Smooth muscle cell (in vitro differentiated cells): ENCODE results near the gene ENTPD2. TPM values are rescaled to one million over a fixed set of nuclear protein-coding genes. Genes with fewer than 3 reads are reported as not detected.
A peak's percentile ranks its signal among the peaks of the same experiment; 100 is the strongest.
"Not testable (repeated sequence)": the region's sequence is repeated elsewhere in the genome, so short reads cannot be mapped to it uniquely, and the experiment has no call there.

Source experiments
- DNase-seq: peaks from one replicate; lab custom pipeline; 2025; ENCODE audit not compliant: unreplicated experiment; lab: John Stamatoyannopoulos, UW
- H2AFZ ChIP-seq: fragments of 200-600 bp; sonication (generic); 2 replicates; pipeline ENCODE4 v1.6.0; 2016; ENCODE audit warnings: antibody characterized with exemption, low read depth, mild to moderate bottlenecking
- H3F3A ChIP-seq: fragments of 200-600 bp; sonication (generic); 2 replicates; pipeline ENCODE4 v1.6.0; 2017; ENCODE audit warnings: antibody characterized with exemption, low read depth
- H3K27ac ChIP-seq: fragments of 200-600 bp; sonication (generic); 2 replicates; pipeline ENCODE4 v1.5.1; 2016; ENCODE audit warnings: low read depth, mild to moderate bottlenecking
- H3K27me3 ChIP-seq: fragments of 200-600 bp; sonication (generic); 2 replicates; pipeline ENCODE4 v1.6.1; 2016; ENCODE audit warnings: low read depth, mild to moderate bottlenecking
- H3K36me3 ChIP-seq: fragments of 200-600 bp; sonication (generic); 2 replicates; pipeline ENCODE4 v1.5.1; 2016; ENCODE audit warnings: low read depth
- H3K4me1 ChIP-seq: fragments of 200-600 bp; sonication (generic); 2 replicates; pipeline ENCODE4 v1.5.1; 2016; ENCODE audit warnings: low read depth
- H3K4me2 ChIP-seq: fragments of 200-600 bp; sonication (generic); 2 replicates; pipeline ENCODE4 v1.6.0; 2016; ENCODE audit warnings: mild to moderate bottlenecking
- H3K4me3 ChIP-seq: fragments of 200-600 bp; sonication (generic); 2 replicates; pipeline ENCODE4 v1.5.1; 2016; ENCODE audit warnings: mild to moderate bottlenecking
- H3K79me2 ChIP-seq: fragments of 200-600 bp; sonication (generic); 2 replicates; pipeline ENCODE4 v1.6.0; 2016; ENCODE audit warnings: low read depth, mild to moderate bottlenecking
- H3K9ac ChIP-seq: fragments of 200-600 bp; sonication (generic); 2 replicates; pipeline ENCODE4 v1.6.0; 2016; ENCODE audit warnings: low read depth
- H3K9me3 ChIP-seq: fragments of 200-600 bp; sonication (generic); replicated peaks from 2 replicates; pipeline ENCODE4 v1.5.1; 2016; ENCODE audit warnings: low read depth
- H4K20me1 ChIP-seq: fragments of 200-600 bp; sonication (generic); 2 replicates; pipeline ENCODE4 v1.6.0; 2016; ENCODE audit warnings: low read depth
- WGBS: methylation state at CpG from one replicate; pipeline ENCODE4 v1.1.7; 2016; ENCODE audit warnings: low lambda C conversion rate; 5-methylcytosine and 5-hydroxymethylcytosine counted together
- polyA plus RNA-seq: library from polyadenylated mRNA; unstranded; fragments of >200 nt; fragmentation: Nextera tagmentation; extraction: Ambion mirVana; gene quantifications from 2 replicates; pipeline ENCODE4 v1.2.1, GENCODE V29; 2016
- total RNA-seq: library from RNA; depleted of rRNA; stranded (reverse); fragments of >200 nt; gene quantifications from 2 replicates; pipeline ENCODE4 v1.2.3, GENCODE V29; 2014
- TF ChIP-seq, protein P1 (sequence below): fragments of 200-600 bp; sonication (generic); IDR thresholded peaks from 2 replicates; pipeline ENCODE4 v1.5.1; 2017; ENCODE audit warnings: borderline replicate concordance, mild to moderate bottlenecking, antibody characterized with exemption; ENCODE audit not compliant: insufficient read depth, poor library complexity, severe bottlenecking

The ENTPD2 gene
- total and polyA plus RNA-seq, 2 experiments from 2014 or later: 0.30 TPM; not detected in 1

DNA sequence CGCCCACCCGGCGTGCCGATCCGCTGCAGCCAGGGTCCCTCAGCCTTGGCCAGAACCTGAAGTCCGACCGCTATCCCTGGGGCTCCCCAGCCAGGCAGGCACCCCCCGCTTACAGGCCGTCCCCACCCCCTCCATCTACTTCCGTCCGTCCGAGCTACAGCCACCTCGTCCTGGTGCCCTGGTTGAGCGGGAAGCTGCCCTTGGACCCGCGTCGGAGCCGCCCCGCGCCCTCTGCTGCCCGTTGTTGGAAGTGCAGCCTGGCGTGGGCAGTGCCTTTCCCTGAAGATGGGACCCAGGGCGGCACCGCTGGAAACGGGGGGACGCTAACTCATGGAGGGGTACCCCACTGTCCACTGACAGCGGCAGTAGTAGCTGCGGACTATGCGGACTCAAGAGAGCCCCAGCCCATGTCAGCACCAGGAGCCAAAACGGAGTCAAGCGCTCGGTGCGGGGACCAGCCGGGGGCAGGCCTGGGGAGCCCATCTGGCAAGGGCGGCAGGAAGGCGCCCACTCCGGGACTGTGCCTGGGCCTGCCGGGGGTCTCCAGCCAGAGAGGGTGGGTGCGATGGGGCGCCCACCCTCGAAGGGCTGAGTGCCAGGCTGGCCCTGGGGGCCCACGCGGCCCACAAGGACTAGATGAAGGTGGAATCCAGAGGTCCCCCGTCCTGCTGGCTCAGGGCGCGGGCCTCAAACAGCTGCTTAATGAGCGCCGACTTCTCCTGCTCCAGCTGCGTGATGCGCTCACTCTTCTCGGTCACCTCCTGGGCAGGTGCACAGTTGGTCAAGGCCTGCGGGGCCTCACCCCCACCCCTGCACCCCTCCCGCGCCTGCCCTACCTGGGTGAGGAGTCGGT lies 10.4 kb upstream of the ENTPD2 start:
- TF ChIP-seq, protein P1, sequence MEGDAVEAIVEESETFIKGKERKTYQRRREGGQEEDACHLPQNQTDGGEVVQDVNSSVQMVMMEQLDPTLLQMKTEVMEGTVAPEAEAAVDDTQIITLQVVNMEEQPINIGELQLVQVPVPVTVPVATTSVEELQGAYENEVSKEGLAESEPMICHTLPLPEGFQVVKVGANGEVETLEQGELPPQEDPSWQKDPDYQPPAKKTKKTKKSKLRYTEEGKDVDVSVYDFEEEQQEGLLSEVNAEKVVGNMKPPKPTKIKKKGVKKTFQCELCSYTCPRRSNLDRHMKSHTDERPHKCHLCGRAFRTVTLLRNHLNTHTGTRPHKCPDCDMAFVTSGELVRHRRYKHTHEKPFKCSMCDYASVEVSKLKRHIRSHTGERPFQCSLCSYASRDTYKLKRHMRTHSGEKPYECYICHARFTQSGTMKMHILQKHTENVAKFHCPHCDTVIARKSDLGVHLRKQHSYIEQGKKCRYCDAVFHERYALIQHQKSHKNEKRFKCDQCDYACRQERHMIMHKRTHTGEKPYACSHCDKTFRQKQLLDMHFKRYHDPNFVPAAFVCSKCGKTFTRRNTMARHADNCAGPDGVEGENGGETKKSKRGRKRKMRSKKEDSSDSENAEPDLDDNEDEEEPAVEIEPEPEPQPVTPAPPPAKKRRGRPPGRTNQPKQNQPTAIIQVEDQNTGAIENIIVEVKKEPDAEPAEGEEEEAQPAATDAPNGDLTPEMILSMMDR: peak; percentile 99

DNA sequence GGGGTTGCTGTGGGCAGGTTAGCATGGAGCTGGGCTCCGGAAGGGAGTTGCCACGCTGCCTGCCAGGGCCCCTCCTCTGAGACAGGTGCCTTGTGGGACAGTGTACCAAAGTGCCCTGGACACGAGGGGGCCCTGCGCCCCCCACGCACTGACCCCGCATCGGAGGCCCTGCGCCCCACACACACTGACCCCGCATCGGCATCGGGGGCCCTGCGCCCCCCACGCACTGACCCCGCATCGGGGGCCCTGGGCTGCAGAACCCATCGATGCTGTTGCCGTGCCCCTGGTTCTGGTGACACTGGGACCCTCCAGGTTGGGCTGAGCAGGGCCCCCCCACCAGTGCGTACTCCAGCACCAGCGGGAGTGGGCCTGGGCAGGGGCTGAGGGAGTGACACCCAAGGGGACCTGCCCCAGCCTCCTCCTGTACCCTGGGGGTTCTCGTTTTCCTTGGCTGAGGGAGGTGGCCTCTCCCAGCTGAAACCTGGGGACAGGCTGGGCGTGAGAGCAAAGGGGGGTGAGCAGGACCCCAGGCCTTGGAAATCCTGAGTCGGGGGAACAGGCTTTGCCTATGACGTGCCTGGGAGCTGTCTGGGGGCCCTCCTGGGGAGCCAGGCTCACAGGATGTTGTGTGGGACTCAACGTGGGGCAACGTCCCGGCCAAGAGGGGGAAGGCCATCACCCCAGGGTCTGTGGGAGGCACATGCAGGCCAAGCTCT lies 9.6 kb upstream of the ENTPD2 start:
- Histone ChIP-seq H3K4me2 (no peak overlapping the region), H3K27ac (no peak overlapping the region)
- WGBS: 92% methylated on average over 19 of the region's 26 CpGs

More for the DNA sequence above, 10.4 kb upstream of the ENTPD2 start:
- no peaks in the 10 kb centered on the region for H3K4me1 ChIP-seq
- no peak overlapping the region for H2AFZ ChIP-seq
- H4K20me1 ChIP-seq: no peaks in the 10 kb centered on the region
- peaks cover 2% of the 10 kb centered on the region for H3K27me3 ChIP-seq
- H3K79me2 ChIP-seq: no peaks in the 10 kb centered on the region
- DNase-seq: peak; percentile 23
- no peak overlapping the region for H3K9ac ChIP-seq
- no peaks in the 10 kb centered on the region for H3K36me3 ChIP-seq
- no peak overlapping the region for H3K4me2 ChIP-seq
- H3K9me3 ChIP-seq: no peaks in the 10 kb centered on the region
- H3K4me3 ChIP-seq: no peak overlapping the region
- no peak overlapping the region for H3K27ac ChIP-seq
- H3F3A ChIP-seq: no peaks in the 10 kb centered on the region
- 51% methylated on average over 45 of the region's 55 CpGs for WGBS

DNA sequence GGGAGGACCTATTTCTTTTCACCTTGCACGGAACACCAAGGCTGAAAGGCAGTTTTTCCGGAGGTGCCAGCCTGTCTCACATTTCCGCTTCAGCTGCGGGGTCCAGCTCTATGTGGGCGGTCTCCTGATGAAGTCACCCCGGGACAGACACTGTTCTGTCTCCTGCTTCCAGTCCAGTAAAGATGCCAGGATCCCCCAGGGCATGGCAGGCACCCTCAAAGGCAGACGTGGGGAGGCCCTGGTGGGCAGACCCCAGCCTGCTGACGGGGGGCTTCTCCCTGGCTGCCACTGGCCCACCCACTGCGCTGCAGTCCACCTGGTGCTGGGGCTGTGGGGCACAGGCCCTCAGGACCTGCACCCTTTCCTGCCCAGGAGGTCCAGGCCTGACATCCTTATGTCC lies 8.9 kb upstream of the ENTPD2 start:
- H2AFZ ChIP-seq, H3K4me1 ChIP-seq, H3K9me3 ChIP-seq, DNase-seq, H3K36me3 ChIP-seq, H3K27ac ChIP-seq, H3K4me2 ChIP-seq, H3K79me2 ChIP-seq, H4K20me1 ChIP-seq, H3K27me3 ChIP-seq, H3K9ac ChIP-seq, H3F3A ChIP-seq, H3K4me3 ChIP-seq: not testable (repeated sequence)
- WGBS: 91% methylated on average over 9 of the region's 9 CpGs

More for the DNA sequence above, 9.6 kb upstream of the ENTPD2 start:
- no peaks in the 10 kb centered on the region for H3K9me3 ChIP-seq
- no peak overlapping the region for H3K9ac ChIP-seq
- H3K4me1 ChIP-seq: no peaks in the 10 kb centered on the region
- H4K20me1 ChIP-seq: no peaks in the 10 kb centered on the region
- DNase-seq: no peak
- H3K79me2 ChIP-seq: no peaks in the 10 kb centered on the region
- H3K27me3 ChIP-seq: no peaks in the 10 kb centered on the region
- H2AFZ ChIP-seq: no peak overlapping the region
- TF ChIP-seq, protein P1: no peak
- no peak overlapping the region for H3K4me3 ChIP-seq
- H3K36me3 ChIP-seq: no peaks in the 10 kb centered on the region
- no peaks in the 10 kb centered on the region for H3F3A ChIP-seq

DNA sequence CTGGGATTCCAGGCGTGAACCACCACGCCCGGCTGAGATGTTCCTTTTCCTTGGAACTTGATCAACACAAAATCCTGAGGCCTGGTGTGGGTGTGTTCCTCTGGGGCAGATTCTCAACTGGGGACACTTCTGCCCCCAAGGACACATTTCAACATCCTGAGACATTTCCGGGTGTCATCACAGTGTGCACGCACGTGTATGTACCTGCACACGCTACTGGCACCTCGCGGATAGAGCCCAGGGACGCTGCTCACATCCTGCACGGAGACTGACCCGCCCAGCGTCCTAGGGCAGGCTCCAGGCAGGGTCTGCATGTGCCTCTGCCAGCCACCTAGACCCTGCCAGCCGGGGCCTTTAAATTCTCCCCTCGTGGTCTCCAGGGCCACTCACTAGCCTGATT lies 8.5 kb upstream of the ENTPD2 start:
- H3K4me2 ChIP-seq: no peak overlapping the region
- H3F3A ChIP-seq: no peaks in the 10 kb centered on the region
- no peaks in the 10 kb centered on the region for H3K79me2 ChIP-seq
- H3K4me1 ChIP-seq: no peaks in the 10 kb centered on the region
- TF ChIP-seq, protein P1: no peak
- H3K4me3 ChIP-seq: no peak overlapping the region
- no peaks in the 10 kb centered on the region for H3K27me3 ChIP-seq
- H3K36me3 ChIP-seq: no peaks in the 10 kb centered on the region
- no peak for DNase-seq
- no peaks in the 10 kb centered on the region for H3K9me3 ChIP-seq
- 91% methylated on average over 15 of the region's 15 CpGs for WGBS
- no peak overlapping the region for H2AFZ ChIP-seq
- H4K20me1 ChIP-seq: no peaks in the 10 kb centered on the region
- no peak overlapping the region for H3K9ac ChIP-seq
- no peak overlapping the region for H3K27ac ChIP-seq
